Astrocyte of the hippocampus (primary cell): ENCODE results near the gene PCDHA7.
"Not testable (repeated sequence)": the region's sequence is repeated elsewhere in the genome, so short reads cannot be mapped to it uniquely, and the experiment has no call there.

Experiments
- DNase-seq: peaks from one replicate; pipeline ENCODE4 v3.0.0; 2011; ENCODE audit warnings: low read depth, low spot score

Gene PCDHA7

DNA sequence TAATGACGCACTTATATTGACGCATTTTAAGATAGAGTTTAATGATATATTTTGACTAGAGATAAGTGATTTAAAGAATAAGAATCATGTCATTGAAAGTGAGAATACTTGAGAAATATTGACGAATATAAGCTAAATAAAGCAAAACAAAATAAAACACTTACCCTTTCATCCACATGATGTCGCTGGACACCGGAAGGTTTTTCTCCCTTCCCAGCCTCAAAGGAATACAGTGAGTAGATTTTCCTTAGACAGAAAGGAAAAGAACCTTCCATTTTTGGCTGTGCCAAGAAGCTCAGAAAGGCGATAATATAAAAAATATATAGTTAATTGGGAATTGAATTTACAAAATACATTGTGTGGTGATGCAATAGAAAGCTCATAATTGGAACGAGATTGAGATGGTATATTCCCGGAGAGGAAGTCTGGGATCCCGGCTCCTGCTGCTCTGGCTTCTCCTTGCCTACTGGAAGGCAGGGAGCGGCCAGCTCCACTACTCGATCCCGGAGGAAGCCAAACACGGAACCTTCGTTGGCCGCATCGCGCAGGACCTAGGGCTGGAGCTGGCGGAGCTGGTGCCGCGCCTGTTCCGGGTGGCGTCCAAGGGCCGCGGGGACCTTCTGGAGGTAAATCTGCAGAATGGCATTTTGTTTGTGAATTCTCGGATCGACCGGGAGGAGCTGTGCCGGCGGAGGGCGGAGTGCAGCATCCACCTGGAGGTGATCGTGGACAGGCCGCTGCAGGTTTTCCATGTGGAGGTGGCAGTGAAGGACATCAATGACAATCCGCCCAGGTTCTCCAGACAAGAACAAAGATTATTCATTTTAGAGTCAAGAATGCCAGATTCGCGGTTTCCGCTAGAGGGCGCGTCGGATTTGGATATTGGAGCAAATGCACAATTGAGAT is 12.4 kb upstream of the PCDHA7 start, which contains the start of gene PCDHA5:
PCDHA5 (plus strand) TSS at position 239 of the 906 bp plus-strand sequence.
- DNase-seq: peak; percentile 7

GRCh38 chr5:140822281-140822629 is 11.8 kb upstream of the PCDHA7 start:
- no peak for DNase-seq

DNA sequence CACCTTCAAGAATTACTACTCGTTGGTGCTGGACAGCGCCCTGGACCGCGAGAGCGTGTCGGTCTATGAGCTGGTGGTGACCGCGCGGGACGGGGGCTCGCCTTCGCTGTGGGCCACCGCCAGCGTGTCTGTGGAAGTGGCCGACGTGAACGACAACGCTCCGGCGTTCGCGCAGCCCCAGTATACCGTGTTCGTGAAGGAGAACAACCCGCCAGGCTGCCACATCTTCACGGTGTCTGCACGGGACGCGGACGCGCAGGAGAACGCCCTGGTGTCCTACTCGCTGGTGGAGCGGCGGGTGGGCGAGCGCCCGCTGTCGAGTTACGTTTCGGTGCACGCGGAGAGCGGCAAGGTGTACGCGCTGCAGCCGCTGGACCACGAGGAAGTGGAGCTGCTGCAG is 11.1 kb upstream of the PCDHA7 start:
- DNase-seq: not testable (repeated sequence)

- DNase-seq: no peak
Measured at GRCh38 chr5:140823475-140823874, 10.6 kb upstream of the PCDHA7 start.

GRCh38 chr5:140827704-140828361 is 6.2 kb upstream of the PCDHA7 start, which contains the start of gene PCDHA6:
PCDHA6 (plus strand) TSS chr5:140827960; CDS start chr5:140828092, 132 bp downstream.
- DNase-seq: no peak

DNA sequence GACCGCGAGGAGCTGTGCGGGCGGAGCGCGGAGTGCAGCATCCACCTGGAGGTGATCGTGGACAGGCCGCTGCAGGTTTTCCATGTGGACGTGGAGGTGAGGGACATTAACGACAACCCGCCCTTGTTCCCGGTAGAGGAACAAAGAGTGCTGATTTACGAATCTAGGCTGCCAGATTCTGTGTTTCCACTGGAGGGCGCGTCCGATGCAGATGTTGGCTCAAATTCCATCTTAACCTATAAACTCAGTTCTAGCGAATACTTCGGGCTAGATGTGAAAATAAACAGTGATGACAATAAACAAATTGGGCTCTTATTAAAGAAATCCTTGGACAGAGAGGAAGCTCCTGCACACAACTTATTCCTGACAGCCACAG is 5.7 kb upstream of the PCDHA7 start:
- DNase-seq: no peak

DNA sequence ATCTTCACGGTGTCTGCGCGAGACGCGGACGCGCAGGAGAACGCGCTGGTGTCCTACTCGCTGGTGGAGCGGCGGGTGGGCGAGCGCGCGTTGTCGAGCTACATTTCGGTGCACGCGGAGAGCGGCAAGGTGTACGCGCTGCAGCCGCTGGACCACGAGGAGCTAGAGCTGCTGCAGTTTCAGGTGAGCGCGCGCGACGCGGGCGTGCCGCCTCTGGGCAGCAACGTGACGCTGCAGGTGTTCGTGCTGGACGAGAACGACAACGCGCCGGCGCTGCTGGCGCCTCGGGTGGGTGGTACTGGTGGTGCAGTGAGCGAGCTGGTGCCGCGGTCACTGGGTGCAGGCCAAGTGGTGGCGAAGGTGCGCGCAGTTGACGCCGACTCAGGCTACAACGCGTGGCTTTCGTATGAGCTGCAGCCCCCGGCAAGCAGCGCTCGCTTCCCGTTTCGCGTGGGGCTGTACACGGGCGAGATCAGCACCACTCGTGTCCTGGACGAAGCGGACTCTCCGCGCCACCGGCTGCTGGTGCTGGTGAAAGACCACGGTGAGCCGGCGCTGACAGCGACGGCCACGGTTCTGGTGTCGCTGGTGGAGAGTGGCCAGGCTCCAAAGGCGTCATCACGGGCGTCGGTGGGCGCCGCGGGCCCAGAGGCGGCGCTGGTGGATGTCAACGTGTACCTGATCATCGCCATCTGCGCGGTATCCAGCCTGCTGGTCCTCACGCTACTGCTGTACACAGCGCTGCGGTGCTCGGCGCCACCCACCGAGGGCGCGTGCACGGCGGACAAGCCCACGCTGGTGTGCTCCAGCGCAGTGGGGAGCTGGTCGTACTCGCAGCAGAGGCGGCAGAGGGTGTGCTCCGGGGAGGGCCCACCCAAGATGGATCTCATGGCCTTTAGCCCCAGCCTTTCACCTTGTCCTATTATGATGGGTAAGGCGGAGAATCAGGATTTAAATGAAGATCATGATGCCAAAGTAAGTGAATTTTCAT is 4.3 kb upstream of the PCDHA7 start:
- DNase-seq: not testable (repeated sequence)

DNA sequence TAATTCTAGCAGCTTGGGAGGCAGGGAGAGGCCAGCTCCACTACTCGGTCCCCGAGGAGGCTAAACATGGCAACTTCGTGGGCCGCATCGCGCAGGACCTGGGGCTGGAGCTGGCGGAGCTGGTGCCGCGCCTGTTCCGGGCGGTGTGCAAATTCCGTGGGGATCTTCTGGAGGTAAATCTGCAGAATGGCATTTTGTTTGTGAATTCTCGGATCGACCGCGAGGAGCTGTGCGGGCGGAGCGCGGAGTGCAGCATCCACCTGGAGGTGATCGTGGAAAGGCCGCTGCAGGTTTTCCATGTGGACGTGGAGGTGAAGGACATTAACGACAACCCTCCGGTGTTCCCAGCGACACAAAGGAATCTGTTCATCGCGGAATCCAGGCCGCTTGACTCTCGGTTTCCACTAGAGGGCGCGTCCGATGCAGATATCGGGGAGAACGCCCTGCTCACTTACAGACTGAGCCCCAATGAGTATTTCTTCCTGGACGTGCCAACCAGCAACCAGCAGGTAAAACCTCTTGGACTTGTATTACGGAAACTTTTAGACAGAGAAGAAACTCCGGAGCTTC is 455 bp downstream of the PCDHA7 start:
- not testable (repeated sequence) for DNase-seq

GRCh38 chr5:140835622-140836510 is 1.8 kb downstream of the PCDHA7 start:
- no peak for DNase-seq

- no peak for DNase-seq
Measured at GRCh38 chr5:140840978-140841962, 7.2 kb downstream of the PCDHA7 start, which contains the start of gene PCDHA8. PCDHA8 (plus strand) TSS chr5:140841187; CDS start chr5:140841322, 135 bp downstream.

- no peak for DNase-seq
Measured at GRCh38 chr5:140842798-140843733, 9.0 kb downstream of the PCDHA7 start.

DNA sequence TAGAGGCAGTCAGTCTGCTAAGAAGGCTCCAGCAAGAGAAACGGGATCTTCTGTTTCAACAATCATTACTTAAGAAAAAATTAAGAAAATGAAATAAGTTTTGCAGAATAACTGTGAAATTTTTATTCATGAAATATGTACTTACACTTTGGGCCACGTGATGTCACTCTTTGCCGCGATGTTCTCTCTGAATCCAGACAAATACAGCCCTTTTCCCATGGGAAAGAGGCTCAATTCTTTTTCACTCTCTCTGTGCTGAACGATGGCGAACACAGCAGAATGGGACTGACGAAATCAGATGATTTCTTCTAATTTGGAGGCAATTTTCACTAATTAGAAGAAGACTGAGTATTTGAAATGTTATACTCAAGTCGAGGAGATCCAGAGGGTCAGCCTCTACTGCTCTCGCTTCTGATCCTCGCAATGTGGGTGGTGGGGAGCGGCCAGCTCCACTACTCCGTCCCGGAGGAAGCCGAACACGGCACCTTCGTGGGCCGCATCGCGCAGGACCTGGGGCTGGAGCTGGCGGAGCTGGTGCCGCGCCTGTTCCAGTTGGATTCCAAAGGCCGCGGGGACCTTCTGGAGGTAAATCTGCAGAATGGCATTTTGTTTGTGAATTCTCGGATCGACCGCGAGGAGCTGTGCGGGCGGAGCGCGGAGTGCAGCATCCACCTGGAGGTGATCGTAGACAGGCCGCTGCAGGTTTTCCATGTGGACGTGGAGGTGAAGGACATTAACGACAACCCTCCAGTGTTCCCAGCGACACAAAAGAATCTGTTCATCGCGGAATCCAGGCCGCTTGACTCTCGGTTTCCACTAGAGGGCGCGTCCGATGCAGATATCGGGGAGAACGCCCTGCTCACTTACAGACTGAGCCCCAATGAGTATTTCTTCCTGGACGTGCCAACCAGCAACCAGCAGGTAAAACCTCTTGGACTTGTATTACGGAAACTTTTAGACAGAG is 14.4 kb downstream of the PCDHA7 start, which contains the start of gene PCDHA9:
PCDHA9 (plus strand) TSS at position 244 of the 964 bp plus-strand sequence; CDS start at position 358, 114 bp downstream.
- DNase-seq: not testable (repeated sequence)

GRCh38 chr5:140849831-140850634 is 16.0 kb downstream of the PCDHA7 start:
- not testable (repeated sequence) for DNase-seq

DNA sequence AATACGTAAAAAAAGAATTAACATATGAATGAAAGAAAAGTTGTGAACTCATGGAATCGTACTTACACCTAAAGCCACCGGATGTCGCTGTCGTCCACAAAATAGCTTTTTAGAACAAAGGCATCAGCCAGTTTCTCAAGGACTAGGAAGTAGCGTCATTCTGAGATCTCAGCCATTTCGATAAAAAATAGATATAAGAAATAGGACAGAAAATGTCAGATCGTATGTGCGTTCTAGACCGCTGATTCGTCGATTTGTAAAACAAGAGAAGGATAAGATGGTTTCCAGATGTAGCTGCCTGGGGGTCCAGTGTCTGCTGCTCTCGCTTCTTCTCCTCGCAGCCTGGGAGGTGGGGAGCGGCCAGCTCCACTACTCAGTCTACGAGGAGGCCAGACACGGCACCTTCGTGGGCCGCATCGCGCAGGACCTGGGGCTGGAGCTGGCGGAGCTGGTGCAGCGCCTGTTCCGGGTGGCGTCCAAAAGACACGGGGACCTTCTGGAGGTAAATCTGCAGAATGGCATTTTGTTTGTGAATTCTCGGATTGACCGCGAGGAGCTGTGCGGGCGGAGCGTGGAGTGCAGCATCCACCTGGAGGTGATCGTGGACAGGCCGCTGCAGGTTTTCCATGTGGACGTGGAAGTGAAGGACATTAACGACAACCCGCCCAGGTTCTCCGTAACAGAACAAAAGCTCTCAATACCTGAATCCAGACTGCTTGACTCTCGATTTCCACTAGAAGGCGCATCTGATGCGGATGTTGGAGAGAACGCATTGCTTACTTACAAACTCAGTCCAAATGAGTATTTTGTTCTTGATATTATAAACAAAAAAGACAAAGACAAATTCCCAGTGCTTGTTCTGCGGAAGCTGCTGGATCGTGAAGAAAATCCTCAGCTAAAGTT is 22.0 kb downstream of the PCDHA7 start, which contains the start of gene PCDHA10:
PCDHA10 (plus strand) TSS at position 126 of the 903 bp plus-strand sequence; CDS start at position 278, 152 bp downstream.
- DNase-seq: peak; percentile 15
